GM12864 (cell line): ENCODE measurements around the gene PLXNA2.

ENCODE experiments used
- DNase-seq: peaks from one replicate; pipeline ENCODE4 v3.0.0-alpha.2; 2011; ENCODE audit warnings: low read depth
- H3K4me3 ChIP-seq: 2 replicates; pipeline ENCODE4 v1.5.1; 2011; ENCODE audit warnings: mild to moderate bottlenecking, low read depth, low read length, control low read depth
- TF ChIP-seq, protein P1 (sequence below): IDR thresholded peaks from 2 replicates; pipeline ENCODE4 v1.5.1; 2011; ENCODE audit warnings: low read depth, mild to moderate bottlenecking, moderate library complexity, low read length, control low read depth, inconsistent platforms; ENCODE audit errors: missing control alignments

The PLXNA2 gene

DNA sequence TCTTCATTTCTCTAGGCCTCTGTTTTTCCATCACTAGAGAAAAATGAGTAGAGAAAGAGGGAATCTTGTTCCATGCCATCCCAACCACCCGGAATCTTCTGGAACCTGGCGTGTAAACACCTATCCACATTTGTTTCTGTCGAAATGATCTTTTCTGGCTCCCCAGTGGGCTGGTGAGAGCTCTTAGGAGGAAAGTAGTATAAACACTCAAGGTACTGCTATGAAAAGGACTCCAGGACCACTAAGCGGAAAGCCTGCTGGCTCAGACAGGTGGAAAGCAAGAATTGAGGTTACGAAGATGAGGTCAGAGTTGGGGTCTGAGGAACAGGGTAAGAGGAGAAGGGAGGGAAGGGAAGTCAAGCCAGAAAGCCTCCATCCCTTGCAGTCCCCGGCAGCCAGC lies 90.8 kb downstream of the PLXNA2 start:
- DNase-seq, result no peak
- H3K4me3 ChIP-seq, result no peak overlapping the region
- TF ChIP-seq, protein P1, sequence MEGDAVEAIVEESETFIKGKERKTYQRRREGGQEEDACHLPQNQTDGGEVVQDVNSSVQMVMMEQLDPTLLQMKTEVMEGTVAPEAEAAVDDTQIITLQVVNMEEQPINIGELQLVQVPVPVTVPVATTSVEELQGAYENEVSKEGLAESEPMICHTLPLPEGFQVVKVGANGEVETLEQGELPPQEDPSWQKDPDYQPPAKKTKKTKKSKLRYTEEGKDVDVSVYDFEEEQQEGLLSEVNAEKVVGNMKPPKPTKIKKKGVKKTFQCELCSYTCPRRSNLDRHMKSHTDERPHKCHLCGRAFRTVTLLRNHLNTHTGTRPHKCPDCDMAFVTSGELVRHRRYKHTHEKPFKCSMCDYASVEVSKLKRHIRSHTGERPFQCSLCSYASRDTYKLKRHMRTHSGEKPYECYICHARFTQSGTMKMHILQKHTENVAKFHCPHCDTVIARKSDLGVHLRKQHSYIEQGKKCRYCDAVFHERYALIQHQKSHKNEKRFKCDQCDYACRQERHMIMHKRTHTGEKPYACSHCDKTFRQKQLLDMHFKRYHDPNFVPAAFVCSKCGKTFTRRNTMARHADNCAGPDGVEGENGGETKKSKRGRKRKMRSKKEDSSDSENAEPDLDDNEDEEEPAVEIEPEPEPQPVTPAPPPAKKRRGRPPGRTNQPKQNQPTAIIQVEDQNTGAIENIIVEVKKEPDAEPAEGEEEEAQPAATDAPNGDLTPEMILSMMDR, result no peak

DNA sequence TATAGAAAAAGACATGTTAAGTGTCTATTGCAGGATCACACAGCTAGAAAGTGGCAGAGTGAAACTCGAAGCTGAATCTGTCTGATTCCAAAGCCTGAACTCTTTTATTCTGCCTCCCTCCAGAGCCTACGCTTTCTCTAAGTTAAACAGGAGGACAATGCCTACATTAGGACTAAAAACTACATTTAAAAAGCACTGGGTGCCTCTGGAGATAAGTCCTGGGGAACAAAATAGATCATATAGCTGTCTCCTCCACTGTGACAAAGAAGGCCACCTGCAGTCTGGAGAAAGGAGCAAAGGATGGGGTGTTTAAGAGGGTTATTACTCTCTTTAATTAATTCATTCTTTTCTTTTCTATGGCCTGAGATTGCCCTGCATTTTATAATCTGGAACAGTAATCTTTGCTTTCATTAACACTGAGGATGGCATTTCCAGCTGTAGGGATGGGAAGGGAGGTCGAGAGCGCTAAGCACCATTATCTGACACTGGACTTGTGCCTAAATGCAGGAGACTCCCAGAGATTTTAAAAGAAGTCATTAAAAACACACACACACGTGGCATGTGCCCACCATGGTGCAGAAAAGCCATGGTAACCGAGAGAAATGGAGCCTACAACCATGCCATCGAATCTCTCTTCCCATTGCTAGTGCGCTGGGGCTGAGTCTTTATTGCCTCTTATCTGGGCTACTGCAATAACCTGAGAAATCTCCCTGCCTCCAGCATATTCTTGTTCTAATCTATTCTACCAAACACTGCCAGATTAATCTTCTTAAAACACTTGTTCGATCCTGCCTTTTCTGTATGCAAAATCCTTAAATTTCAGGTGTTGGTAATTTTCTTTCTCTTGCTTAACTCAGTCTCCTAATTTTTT lies 92.2 kb downstream of the PLXNA2 start:
- TF ChIP-seq, protein P1, result no peak
- no peak for DNase-seq
- no peak overlapping the region for H3K4me3 ChIP-seq

DNA sequence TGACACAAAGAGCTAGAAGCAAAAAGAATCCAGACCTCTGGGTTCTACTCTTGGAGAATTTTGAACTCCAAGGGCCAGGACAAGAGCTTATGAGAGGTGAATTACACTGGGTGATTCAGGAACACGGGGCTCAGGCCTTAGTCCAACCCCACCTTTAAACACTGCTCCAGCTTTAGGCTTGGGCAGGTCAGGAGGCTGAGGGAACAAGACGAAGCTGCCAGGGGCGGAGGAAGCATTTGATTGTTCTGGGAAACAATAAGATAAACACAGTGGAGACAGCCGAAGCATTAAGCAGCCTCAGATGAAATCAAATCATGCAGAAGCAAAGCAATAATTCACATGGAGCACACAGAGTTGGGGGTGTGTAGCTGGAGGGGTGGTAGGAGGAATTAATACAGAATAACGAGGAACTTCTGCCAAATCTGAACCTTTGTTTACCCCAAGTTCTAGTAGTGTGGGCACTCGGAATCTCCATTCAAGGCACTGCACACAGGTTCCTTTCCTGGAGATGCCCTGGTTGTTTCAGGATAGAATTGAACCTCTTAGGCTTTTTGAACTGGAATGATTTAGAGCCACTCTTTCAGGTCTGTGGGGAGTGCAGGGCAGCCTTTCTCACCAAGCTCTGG lies 93.2 kb downstream of the PLXNA2 start:
- no peak for DNase-seq
- TF ChIP-seq, protein P1, result no peak
- no peak overlapping the region for H3K4me3 ChIP-seq

DNA sequence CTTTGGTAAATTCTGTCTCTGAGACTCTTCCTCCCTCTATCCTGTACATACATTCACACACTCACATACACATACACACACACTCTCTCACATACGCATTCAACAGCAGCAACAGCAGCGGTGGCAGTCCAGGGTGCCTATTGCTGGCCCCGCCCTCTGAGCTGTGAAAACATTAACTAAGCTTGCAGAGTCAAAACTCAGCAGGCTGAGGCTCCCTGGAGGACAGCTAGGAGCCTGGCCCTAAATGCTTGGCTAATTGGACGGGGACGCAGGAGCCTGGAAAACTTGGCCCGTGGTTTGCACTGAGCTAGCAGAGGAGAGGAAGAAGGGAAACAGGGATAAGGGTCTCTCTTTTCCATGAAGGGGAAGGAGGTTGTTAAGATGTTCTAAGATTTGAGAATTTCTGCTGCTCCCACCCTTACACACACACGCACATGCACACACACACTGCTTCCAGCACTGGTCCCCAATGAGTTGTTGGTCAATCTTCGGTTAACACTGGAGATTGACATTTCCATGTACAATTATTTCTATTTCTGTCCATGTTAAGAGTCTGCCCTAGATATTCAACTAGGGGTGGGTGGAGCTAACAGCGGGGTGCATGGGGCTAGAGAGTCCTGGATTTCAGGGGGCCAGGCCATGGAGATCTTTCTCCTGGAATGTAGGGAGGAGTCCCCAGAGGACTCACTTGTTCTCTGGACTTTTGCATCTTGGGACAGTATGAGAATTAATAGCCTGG lies 94.2 kb downstream of the PLXNA2 start:
- TF ChIP-seq, protein P1, result no peak
- H3K4me3 ChIP-seq, result no peak overlapping the region
- DNase-seq, result no peak

DNA sequence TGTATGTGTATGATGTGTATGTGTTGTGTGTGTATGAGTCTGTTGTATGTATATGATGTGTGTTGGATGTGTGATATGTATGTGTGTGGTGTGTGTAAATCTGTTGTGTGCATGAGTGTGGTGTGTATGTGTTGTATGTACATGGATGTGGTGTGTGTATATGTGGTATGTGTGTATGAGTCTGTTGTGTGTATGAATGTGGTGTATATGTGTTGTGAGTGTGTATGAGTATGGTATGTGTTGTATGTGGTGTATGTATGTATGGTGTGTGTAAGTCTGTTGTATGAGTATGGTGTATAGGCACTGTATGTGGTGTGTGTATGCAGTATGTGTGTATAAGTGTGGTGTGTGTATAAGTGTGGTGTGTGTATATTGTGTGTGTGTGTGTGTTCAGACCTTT lies 95.0 kb downstream of the PLXNA2 start:
- no peak overlapping the region for H3K4me3 ChIP-seq
- no peak for DNase-seq
- TF ChIP-seq, protein P1, result no peak

DNA sequence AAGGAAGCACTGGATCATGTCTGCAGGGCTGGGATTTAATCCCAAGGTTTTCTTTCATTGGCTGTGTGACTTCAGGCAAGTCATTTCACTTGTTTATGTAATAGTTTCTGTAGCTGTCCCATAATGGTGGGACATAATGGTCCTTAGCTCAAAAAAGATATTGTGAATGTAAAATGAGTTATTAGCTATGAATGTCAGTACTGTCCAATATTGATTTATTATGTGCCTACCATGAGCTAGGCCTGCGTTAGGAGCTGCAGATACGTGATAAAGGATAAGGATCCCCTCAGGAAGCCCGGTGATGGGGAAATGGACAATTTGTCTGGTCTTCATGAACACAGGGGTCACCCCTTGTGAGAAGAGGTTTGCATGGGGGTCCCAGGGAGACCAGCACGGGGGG lies 95.8 kb downstream of the PLXNA2 start:
- no peak overlapping the region for H3K4me3 ChIP-seq
- no peak for DNase-seq
- TF ChIP-seq, protein P1, result no peak
